Stimulated activated CD4-positive, alpha-beta T cell treated with anti-CD3 and anti-CD28 coated beads, Interleukin-4, amount 100 ng/mL, for 1 hour (primary cell): ENCODE measurements around the gene CADPS2.

Source experiments
- DNase-seq: peaks from one replicate; pipeline ENCODE4 v3.0.0-alpha.2; 2020

The CADPS2 gene

DNA sequence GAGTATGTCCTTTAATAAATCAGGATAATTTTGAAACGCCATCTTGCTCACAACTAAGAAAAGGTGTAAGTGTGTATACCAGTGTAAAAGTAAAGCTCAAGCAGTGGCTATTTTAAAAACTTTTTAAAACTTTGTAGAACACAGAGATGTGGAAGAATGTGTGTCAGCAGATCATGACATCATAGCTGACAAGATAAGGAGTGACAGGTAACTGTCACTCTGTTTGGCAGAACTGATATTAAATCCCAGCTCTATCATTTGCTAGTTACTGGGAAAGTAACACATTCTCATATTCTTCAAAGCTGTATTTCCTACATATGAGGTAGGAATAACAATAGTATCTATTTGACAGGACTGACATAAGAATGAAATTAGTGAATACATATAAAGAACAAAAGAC, 119.7 kb downstream of the CADPS2 start:
- no peak for DNase-seq

DNA sequence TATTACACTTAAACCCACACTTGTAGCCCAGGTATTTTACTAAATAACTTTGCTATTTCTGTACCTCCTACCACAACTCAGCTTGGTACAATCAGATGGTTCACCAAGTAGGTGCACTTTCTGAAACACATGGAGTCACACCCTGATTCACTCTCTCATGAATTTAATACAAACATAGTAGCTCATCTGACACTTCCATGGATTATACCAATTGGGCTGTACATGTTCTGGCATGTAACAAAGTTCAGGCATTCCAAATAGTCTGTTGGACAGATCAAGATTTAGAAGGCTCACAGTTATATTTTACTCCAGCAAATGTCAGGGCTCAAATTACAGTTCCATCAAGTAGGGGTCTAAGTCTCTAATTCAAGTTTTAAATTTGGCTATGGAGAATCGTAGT, 121.4 kb downstream of the CADPS2 start:
- no peak for DNase-seq

DNA sequence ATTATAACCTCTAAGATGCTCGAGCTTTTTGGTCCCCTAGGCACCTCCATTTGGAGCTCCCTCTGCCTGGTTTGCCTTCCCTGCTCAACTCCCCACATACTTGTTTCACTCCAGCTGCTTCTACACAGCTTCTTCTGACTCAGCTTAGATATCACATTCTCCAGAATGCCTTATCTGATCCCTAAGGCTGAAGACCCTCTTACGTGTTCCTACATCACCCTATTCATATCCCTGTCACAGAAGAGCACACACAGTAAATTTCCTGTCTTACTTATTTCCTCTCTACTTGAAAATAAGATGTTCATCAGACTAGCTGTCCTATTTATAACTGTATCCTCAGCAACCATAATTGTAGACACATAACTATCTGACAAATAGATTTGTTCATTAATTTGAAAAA, 122.2 kb downstream of the CADPS2 start:
- no peak for DNase-seq

DNA sequence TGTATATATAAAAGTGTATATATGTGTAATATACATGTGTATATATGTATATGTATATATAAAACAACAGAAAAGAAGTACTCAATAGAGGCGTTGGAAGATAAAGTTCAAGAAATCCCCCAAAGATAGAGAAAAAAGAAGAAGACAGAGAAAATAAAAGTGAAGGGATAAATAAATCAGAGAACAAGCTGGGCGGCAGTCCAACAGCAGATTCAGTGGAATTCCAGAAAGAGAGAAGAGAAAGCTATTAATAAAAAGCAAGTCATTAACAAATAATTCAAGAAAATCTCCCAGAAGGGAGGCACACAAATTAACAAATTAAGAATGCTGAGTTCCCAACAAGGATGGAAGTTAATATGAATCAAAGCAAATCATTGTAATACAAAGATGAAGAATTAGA, 124.2 kb downstream of the CADPS2 start:
- DNase-seq = no peak

DNA sequence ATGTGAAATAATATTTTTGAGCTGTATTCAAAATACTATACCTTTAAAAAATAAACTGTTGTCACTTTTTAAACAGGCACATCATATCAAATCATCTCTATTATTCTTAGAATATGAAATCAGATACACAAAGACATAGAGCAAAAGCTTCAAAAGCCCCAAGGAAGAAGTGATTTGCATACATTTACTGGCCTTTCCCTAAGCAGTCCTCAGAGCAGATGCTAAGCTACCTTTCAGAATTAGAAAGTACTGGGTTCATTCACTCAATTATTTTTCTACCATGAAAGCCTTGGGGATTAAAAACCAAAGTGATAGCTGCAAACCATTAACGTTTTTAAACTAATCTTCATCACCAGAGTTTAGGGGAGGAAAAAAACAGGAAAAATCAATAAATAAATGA, 127.8 kb downstream of the CADPS2 start:
- DNase-seq = no peak

DNA sequence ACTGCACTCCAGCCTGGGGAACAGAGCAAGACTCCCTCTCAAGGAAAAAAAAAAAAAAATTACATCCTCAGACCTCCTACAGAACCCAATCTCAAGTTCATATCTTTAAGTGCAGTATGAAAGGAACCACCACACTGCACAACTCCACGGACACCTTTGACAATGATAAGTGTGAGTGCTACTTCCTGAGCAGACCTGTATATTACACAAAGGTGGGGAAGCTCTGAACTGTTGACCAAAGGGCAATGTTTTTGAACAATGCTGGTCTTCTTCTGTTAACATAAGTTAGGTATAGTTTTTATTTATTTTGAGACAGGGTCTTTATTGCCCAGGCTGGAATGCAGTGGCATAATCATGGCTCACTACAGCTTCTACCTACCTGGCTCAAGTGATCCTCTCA, 129.4 kb downstream of the CADPS2 start:
- DNase-seq = no peak

DNA sequence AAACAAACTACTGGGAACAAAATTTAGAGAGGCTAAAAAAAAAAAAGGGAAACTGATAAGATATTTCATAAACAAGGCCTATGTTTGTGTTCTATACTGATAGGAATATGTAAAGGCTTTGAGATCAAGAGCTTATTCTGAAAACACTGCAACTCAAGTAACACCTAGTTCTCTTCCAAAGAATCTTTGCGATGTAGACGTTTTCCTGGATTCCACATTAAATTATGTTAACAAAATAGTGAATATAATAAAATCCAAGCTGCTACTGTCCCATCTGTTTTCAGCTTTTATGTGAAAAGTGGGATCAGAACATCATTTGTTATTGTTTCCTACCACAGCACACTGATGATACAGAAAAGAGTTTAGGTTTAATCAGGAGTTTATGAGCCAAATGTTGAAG, 130.6 kb downstream of the CADPS2 start:
- no peak for DNase-seq

DNA sequence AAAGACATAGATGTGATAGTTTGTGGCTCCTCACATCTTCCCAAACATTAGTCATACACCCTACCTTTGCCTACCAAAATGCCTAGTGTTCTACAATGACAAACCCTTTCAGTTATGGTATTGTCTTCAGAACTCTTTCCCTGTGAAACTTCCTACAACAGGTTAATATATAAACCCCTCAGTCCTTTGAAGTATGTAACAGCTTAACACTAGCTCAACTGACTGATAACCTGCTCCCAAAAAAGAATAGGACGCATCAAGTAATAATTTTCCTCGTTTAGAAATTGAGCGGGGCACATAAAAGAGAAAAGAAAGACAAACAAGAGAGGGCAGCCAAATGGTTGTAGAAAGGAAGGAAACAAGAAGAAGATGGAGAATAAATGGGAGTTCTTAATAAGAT, 133.7 kb downstream of the CADPS2 start:
- no peak for DNase-seq

DNA sequence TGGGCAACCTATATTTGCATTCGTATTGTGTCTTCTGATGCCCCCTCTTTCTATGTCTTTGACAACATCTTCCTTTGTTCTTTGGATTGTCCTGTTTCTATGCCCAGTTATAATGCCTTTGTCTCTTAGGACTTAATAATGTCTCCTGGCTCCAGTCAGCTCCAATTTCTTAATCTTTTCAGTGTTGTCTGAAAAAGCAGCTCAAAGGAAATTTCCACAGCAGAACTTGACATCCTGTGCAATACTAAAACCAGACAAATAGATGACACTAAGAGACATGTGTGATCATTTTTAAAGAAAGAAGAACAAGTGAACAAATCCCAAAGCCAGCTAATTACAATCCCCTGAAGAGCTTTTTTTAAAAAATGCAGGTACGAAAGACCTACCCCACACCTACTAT, 135.9 kb downstream of the CADPS2 start:
- DNase-seq = no peak

DNA sequence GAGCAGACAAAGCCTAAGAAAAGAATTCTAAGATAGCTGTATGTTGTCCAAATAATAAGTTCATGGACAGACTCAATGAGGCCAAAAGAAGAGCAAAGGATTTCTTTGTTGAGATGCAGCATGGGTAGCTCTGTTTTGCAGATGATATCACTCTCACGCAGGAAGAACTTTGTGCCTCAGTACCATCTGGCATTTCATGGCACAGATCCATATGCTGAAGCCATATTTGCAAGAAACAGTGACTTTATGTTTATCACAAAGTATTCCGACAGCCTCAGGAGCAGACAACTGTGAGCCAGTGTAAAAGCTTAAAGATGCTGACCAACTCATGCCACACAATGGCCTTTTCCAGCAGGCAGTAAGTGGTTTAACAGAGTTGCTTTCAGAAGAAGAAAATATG, 138.1 kb downstream of the CADPS2 start:
- no peak for DNase-seq

DNA sequence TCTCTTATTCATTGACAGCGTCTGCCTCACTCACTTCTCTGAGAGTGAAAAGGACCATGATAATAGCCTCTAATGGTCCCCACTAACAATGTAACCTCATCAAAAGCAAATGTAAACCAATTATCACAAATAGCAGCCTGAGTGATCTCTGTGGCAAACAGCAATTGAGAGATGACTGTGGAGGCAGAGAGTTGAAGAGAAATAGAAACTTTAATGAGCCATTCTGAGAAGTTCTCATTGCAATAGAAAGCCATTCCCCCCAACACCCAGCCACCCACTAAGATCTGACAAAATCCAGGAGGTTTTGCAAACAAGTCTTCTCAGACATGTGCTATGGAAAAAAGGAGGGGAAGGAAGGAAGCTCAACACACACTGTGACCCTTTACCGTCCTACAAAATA, 139.3 kb downstream of the CADPS2 start:
- no peak for DNase-seq

DNA sequence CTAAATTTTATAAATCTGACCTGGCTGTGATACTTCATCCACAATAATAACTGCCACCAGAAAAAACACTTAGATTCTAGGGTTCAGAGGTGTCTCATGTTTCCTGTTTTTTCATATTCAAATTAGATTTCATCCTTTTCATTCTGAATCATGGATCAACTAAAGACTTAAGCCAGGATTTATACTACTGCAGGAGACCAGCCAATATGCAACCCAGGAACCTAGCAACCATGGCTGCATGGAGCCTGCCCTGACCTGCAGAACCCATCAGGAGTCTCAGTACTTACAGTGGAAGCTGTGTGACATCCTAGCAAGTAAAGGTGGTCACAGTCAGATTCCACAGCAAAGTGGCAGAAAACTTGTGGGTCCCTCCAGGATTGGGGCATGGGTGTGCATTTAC, 143.0 kb downstream of the CADPS2 start:
- no peak for DNase-seq

DNA sequence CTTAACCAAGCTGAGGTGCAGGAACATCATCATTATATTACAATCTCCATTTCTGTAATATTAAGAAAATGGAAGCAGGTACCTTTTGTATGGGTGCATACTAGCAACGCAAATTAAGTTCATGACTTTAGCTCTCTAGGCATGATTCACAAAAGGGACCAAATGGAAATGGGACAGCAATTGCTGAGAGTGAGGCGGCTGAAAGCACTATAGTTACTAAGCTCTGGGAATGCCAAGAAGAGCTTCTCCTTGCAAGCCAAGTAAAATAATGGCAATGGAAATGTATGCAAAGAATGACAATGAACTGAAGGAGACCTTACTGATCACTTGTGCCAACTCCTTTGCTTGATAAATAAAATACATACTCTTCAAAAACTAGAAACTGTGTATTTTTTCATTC, 147.3 kb downstream of the CADPS2 start:
- no peak for DNase-seq

DNA sequence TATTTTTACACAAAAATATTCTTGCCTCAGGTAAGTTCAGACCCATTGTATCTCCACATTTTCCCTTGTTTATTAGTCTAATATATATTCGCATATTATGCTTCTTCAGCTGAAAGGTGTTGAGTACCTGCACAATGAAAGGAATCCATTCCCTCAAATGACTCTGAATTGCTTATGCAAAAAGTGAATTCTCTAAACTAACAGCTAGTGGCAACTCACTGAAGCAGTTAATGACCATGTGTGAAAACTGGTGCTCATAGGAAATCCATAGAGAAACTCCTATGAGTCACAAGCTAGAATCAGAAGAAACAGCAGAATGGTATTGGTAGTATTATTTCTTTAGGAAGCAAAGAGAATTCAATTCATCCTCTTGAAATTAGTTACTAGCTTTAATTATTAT, 150.1 kb downstream of the CADPS2 start:
- no peak for DNase-seq

DNA sequence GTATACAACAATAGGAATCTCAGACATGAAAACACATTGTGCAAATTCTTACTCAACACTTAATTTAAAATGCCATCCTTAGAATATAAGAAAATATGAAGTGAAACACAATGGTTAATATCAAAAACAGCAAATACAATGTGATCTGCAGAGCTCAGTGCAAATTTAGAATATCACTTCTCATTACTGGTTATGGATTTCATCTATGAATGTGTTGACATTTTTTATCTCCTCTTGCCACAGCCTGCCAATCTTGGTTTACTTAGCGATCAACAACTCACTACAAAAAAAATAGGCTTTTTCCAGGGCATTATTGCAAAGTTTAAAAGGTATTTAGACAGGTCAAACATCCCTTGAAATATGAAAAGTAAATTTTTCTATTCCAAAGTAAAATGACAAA, 158.5 kb downstream of the CADPS2 start:
- DNase-seq = no peak

DNA sequence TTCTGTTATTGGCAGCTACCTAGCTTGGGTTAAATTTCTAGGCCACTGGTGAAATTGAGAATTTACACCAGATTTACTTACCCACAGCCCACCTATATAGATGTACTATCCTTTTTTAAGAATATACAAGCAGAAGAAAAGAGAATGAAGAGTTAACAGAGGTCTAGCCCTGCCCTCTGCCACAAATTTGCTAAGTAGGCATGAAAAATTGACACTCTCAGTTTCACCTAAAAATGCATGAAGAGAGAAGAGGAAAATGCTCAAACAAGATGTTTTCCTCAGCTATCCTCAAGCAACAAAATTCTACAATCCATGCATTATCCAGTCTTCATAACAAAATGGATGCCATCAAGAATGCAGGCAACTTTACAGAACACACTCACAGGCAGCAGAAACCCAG, 158.9 kb downstream of the CADPS2 start:
- no peak for DNase-seq

DNA sequence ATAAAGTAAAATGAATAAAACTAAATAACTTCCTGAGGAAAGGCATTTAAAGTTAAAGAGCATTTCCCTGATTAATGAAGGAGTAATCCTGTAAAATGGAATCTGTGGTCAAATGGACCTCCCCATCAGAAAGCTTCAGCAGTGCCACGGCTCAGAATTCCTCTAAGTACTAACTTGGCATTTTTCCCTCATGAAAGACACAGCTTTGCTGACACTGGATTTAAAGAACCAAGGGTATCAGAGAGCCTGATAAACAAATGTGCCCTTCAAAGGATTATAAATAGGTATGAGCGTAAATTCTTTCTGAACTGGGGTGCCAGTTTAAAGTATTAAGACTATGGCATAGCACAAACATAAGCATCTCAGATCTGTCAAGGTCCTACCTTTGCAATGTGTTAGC, 159.4 kb downstream of the CADPS2 start:
- no peak for DNase-seq

DNA sequence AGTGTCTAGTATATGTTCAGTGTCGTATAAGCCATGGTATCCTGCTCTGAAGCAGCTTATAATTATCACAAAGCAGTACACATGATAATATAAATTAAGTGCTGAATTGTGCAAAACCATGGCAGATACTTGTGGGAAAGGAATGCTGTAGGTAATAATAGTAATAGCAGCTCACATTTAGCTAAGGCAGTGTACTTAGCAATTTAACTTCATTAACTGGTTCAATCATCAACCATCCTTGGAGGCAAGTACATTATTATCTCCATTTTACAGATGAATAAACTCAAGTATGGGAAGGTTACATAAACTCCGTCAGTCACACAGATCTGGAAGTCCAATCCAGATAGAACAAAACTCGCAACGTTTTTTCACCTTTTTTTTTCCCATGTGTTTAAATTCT, 161.9 kb downstream of the CADPS2 start:
- no peak for DNase-seq

DNA sequence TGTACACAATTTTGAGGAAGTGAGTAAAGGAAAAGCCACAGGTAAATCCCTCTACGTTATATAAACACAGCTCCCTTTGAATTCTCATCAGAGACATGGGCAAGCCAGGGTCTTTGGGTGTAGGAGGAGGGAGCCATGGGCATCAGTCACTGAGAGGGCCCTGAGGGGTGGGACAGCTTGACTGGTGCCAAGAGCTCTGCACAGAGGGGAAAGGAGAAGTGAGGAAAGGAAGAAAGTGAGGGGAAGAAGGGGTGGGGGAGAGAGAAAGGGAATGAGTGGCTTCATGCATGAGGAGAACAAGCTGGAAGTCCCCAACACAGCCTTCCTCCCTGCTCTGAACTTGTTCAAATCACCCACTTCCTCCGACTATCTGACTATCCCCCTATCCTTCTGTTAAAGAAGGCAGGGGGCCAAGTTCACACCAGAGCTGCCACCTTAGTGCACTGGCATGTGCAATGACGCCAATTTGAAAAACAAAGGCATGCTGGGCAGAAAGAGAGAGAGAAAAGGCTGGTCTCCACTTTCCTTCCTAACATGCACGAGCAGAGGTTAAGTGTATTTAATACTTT, 167.2 kb downstream of the CADPS2 start:
- no peak for DNase-seq

DNA sequence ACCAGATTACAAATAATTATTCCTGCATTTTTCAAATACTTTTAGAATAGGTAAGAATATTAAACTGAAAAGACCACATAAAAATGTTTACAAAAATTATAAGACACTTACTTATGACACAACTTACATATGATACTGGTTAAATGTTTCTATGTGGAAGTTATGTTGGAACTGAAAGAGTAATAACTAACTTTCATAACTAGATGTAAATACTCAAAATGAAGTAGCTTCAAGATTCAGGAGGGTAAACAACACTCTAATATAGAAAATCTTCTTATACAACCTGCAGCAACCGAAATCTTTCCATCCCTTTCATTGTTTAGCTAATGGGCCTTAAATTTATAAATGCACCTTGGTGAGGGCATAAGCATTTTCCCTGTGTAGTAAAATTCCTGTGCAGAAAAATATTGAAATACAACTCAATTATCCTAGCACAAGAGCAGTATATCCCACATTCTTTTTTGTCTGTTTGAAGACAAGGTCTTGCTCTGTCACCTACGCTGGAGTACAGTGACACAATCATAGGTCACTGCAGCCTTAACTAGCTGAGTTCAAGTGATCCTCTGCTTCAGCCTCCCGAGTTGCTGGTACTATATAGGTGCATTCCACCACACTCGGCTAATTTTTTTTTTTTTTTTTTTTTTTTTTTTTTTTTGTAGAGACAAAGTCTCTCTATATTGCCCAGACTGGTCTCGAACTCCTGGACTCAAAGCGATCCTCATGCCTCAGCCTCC, 168.7 kb downstream of the CADPS2 start:
- no peak for DNase-seq

DNA sequence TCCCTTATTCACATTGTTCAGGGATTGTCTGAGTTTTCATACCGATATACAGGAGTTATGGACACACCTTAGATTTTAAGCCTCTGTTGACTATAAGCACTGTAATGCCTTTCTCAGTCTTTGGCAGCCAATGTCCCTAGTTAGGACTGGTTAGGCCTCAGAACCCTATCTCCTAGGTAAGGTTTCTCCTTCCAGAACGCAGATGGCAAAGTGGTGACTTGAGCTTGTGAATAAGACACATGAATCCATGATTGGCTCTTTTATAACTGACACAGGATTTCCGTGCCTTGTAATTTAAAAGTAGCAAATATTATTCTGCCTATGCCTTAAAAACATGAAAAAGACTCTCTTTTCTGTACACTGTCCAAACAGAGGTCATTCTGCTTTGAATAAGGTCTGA, 171.1 kb downstream of the CADPS2 start:
- no peak for DNase-seq

DNA sequence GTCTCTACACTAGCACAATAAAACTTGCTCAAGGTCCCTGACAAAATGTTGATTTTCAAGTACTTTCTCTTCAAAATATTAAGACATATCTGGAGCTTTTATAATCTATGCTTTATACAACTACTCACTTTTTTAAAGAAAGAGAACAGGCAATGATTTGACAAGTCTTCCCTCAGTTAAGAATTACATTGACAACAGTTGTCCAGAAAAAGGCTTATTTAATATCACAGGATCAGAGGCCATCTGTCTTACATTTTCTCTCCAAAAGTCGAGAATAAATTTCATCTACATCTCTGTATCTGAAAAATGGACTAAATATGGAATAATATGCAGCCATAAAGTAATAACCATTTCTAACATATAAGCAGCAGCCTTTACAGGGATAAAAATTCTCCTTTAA, 175.3 kb downstream of the CADPS2 start:
- no peak for DNase-seq

DNA sequence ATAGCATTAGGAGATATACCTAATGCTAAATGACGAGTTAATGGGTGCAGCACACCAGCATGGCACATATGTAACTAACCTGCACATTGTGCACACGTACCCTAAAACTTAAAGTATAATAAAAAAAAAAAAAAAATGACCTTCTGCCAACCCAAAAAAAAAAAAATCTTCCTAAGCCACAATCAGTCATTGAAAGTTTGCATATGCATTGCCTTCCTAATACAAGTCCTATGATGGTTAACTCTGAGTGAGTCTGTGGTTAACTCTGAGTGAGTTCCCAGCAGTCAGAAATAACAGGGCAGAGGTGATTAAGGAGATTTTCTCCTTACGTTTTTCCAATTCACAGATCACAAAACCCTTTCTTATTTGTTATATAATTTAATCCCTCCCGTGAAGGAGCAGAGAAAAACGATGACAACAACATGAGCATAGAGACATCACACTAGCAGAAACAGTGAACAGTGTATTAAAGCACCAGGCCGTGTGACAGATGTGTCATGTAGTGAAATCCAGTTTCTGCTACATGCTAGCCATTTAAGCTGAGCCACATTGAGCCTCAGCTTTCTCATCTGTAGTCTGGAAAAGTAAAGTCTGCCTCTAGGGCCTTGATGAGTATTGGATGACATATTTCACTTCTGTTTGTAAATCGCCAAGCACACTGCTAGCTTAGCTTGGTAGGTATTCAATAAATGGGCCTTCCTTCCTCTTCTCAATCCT, 176.2 kb downstream of the CADPS2 start:
- no peak for DNase-seq

DNA sequence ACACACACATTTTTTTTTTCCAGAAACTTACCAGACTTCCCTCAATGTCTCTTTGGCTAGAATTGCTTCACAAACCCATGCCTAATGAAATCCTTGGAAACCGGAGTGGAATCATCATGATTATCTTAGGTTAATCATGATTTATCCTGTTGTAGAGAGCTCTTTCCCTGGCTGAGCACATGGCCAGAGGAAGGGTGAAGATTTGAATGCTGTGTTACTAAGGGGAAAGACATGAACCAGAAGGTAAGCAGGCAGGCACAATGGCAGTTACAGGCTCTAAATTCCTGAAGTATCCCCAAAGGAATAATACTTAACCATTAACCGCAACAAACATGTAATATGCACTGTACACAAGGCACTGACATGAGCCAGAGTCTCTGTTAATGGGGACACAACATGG, 179.4 kb downstream of the CADPS2 start:
- DNase-seq = no peak
